HG03354 (cell line): ENCODE results near the gene TMEM40.

Experiments used
- ATAC-seq: cut with Tn5 transposase; IDR thresholded peaks from one replicate; pipeline ENCODE4 v1.9.1; 2021; ENCODE audit warnings: mild to moderate bottlenecking; ENCODE audit not compliant: unreplicated experiment, poor library complexity, severe bottlenecking

Gene TMEM40

DNA sequence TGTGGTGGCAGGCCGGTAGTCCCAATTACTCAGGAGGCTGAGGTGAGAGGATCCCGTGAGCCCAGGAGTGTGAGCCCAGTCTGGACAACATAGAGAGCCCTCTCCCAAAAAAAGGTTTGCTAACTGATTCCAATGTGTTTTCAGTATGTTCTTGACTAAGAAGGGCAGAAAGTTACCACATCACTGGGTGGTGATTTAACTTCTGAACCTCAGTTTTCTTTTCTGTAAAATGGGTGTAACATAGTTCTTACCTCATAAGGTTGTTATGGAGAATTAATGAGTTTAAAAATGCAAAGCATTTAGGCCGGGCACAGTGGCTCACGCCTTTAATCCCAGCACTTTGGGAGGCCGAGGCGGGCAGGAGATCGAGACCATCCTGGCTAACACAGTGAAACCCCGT lies 66.6 kb downstream of the TMEM40 start:
- ATAC-seq, result no peak

DNA sequence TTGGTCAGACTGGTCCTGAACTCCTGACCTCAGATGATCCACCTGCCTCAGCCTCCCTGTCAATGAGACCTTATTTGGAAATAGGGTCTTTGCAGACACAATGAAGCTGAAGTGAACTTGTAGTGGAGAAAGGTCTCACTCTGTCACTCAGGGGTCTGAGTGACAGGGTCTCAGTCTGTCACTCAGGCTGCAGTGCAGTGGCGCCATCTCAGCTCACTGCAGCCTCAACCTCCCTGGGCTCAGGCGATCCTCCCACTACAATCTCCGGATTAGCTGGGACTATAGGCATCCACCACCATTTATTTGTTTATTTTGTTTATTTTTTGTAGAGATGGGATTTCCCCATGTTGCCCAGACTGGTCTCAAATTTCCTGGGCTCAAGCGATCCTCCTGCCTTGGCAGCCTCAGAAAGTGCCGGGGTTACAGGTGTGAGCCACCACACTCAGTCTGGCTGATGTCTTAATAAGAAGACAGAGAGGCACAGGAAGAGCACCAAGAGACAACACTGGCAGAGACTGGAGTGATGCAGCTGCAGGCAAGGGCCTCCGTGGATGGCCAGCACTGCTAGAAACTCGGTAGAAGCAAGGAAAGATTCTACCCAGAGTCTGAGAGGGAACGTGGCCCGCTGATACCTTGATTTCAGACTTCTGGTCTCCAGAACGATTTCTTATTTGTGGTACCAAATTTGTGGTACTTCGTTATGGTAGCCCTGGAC lies 68.9 kb downstream of the TMEM40 start:
- no peak for ATAC-seq

DNA sequence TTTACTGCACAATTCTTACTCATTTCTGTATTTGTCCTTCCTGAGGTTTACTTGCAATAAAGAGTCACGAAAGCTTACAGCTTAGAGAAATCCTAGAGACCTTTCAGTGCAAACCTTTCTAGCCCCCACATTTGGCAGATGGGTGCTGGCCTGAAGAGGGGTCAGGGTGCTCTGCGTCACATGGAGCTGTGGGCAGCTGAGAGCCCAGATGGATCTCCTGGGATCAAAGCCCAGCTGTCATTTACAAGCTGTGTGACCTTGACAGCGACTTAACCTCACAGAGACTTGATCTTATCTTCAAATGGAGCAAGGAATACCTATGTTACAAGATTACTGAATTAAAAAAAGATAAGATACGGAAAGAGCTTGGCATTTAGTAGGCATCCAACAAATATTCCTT lies 71.1 kb downstream of the TMEM40 start:
- no peak for ATAC-seq

DNA sequence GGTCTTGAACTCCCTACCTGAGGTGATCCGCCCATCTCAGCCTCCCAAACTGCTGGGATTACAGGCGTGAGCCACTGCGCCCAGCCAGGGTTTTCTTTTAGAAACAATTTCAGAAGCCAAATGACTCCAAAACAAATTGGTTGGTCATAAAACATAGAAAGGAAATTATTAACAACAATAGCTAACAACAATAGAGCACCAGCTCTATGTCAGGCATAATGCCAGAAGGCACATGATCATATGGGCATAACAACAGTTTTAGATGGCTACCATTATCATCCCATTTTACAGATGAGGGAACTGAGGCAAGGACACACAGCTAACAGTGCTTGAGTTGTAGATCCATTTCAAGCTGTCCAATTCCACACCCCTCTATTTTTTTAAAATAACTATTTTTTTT lies 73.0 kb downstream of the TMEM40 start:
- no peak for ATAC-seq
